Mesodermal cell (in vitro differentiated cells): Measurements from ENCODE around the gene TBPL1.
"Not testable (repeated sequence)": the region's sequence is repeated elsewhere in the genome, so short reads cannot be mapped to it uniquely, and the experiment has no call there.

Experiments used
- H3K27ac ChIP-seq: 2 replicates; pipeline ENCODE4 v1.7.0; 2013; ENCODE audit warnings: mild to moderate bottlenecking, low read depth, low read length, moderate library complexity; ENCODE audit not compliant: severe bottlenecking
- H3K36me3 ChIP-seq: 2 replicates; pipeline ENCODE4 v1.7.1; 2013; ENCODE audit warnings: mild to moderate bottlenecking, low read length, moderate library complexity; ENCODE audit not compliant: control insufficient read depth, insufficient read depth
- H3K4me1 ChIP-seq: one replicate; pipeline ENCODE4 v1.7.1; 2013; ENCODE audit warnings: mild to moderate bottlenecking, low read length; ENCODE audit not compliant: insufficient read depth, control insufficient read depth, poor library complexity, severe bottlenecking
- H3K4me3 ChIP-seq: 2 replicates; pipeline ENCODE4 v1.7.0; 2013; ENCODE audit warnings: low read length, control low read depth, mild to moderate bottlenecking; ENCODE audit not compliant: insufficient read depth, poor library complexity, severe bottlenecking; ENCODE audit errors: extremely low read depth
- H3K9me3 ChIP-seq: 2 replicates; pipeline ENCODE4 v1.7.1; 2013; ENCODE audit warnings: mild to moderate bottlenecking, low read length, moderate library complexity; ENCODE audit not compliant: control insufficient read depth
- WGBS, 2 experiments: methylation state at CpG; one replicate each; pipeline ENCODE4 v1.1.5; 2013; ENCODE audit warnings: missing lambda C conversion rate in 2 of 2; ENCODE audit not compliant: insufficient coverage in 2 of 2; 5-methylcytosine and 5-hydroxymethylcytosine counted together

The TBPL1 gene

GRCh38 chr6:133978896-133979240 lies 25.8 kb downstream of the TBPL1 start:
- H3K4me3 ChIP-seq: no peak overlapping the region
- WGBS, 2 experiments: 79 to 100% methylated on average over 1 to 2 of the region's 2 CpGs
- no peaks in the 10 kb centered on the region for H3K9me3 ChIP-seq
- peaks cover 10% of the 10 kb centered on the region for H3K36me3 ChIP-seq
- no peak overlapping the region for H3K27ac ChIP-seq
- peaks cover 16% of the 10 kb centered on the region for H3K4me1 ChIP-seq

- not testable (repeated sequence) for H3K4me3 ChIP-seq, H3K27ac ChIP-seq, H3K9me3 ChIP-seq
- peaks cover 16% of the 10 kb centered on the region for H3K4me1 ChIP-seq
- WGBS, 2 experiments: 82 to 92% methylated on average over 6 of the region's 7 CpGs
- peaks cover 13% of the 10 kb centered on the region for H3K36me3 ChIP-seq
Observed at GRCh38 chr6:133979269-133979963, 26.4 kb downstream of the TBPL1 start.

- Histone ChIP-seq H3K4me1 (peaks cover 16% of the 10 kb centered on the region), H3K4me3 (no peak overlapping the region), H3K27ac (no peak overlapping the region), H3K9me3 (no peaks in the 10 kb centered on the region), H3K36me3 (peaks cover 19% of the 10 kb centered on the region)
- no CpG with 5 or more reads among the region's 3 CpGs for WGBS, 2 experiments
Observed at GRCh38 chr6:133980168-133980567, 27.1 kb downstream of the TBPL1 start.

- no peak overlapping the region for H3K27ac ChIP-seq
- H3K4me1 ChIP-seq: peaks cover 16% of the 10 kb centered on the region
- H3K4me3 ChIP-seq: no peak overlapping the region
- WGBS, 2 experiments: 80 to 81% methylated on average over 7 to 8 of the region's 9 CpGs
- peaks cover 32% of the 10 kb centered on the region for H3K36me3 ChIP-seq
- H3K9me3 ChIP-seq: no peaks in the 10 kb centered on the region
Observed at GRCh38 chr6:133983099-133983939, 30.3 kb downstream of the TBPL1 start.

- no CpG with 5 or more reads among the region's 1 CpG for WGBS, 2 experiments
- no peak overlapping the region for H3K27ac ChIP-seq
- peaks cover 15% of the 10 kb centered on the region for H3K4me1 ChIP-seq
- H3K9me3 ChIP-seq: no peaks in the 10 kb centered on the region
- peaks cover 32% of the 10 kb centered on the region for H3K36me3 ChIP-seq
- H3K4me3 ChIP-seq: no peak overlapping the region
Observed at GRCh38 chr6:133985970-133986369, 32.9 kb downstream of the TBPL1 start.

GRCh38 chr6:133986942-133987341 lies 33.9 kb downstream of the TBPL1 start:
- no peak overlapping the region for H3K4me3 ChIP-seq
- H3K4me1 ChIP-seq: peaks cover 15% of the 10 kb centered on the region
- no peak overlapping the region for H3K27ac ChIP-seq
- H3K36me3 ChIP-seq: peaks cover 28% of the 10 kb centered on the region
- WGBS, 2 experiments: 100% methylated on average over 1 of the region's 2 CpGs; no CpG with 5 or more reads in 1 of the 2 experiments
- no peaks in the 10 kb centered on the region for H3K9me3 ChIP-seq

- Histone ChIP-seq H3K9me3 (no peaks in the 10 kb centered on the region), H3K4me1 (peaks cover 5% of the 10 kb centered on the region), H3K36me3 (peaks cover 21% of the 10 kb centered on the region), H3K4me3 (no peak overlapping the region), H3K27ac (no peak overlapping the region)
- 90 to 100% methylated on average over 1 of the region's 2 CpGs for WGBS, 2 experiments
Observed at GRCh38 chr6:133989525-133989924, 36.5 kb downstream of the TBPL1 start.

GRCh38 chr6:133990321-133990720 lies 37.3 kb downstream of the TBPL1 start:
- Histone ChIP-seq H3K9me3 (no peaks in the 10 kb centered on the region), H3K36me3 (peaks cover 16% of the 10 kb centered on the region), H3K27ac (no peak overlapping the region), H3K4me1 (peaks cover 8% of the 10 kb centered on the region), H3K4me3 (no peak overlapping the region)
- WGBS, 2 experiments: 100% methylated on average over 1 of the region's 1 CpG

GRCh38 chr6:133991096-133991593 lies 38.1 kb downstream of the TBPL1 start:
- Histone ChIP-seq H3K4me3 (no peak overlapping the region), H3K9me3 (no peaks in the 10 kb centered on the region), H3K36me3 (peaks cover 8% of the 10 kb centered on the region), H3K27ac (no peak overlapping the region), H3K4me1 (peaks cover 8% of the 10 kb centered on the region)
- 33 to 64% methylated on average over 1 to 2 of the region's 2 CpGs for WGBS, 2 experiments

GRCh38 chr6:133992992-133993680 lies 40.1 kb downstream of the TBPL1 start:
- H3K27ac ChIP-seq: no peak overlapping the region
- no peaks in the 10 kb centered on the region for H3K9me3 ChIP-seq
- 94 to 97% methylated on average over 4 to 5 of the region's 6 CpGs for WGBS, 2 experiments
- peaks cover 3% of the 10 kb centered on the region for H3K36me3 ChIP-seq
- no peak overlapping the region for H3K4me3 ChIP-seq
- H3K4me1 ChIP-seq: peaks cover 8% of the 10 kb centered on the region
